Jurkat, Clone E6-1 (cell line): ENCODE measurements around the gene TMEM266. TPM values are rescaled to one million over a fixed set of nuclear protein-coding genes. Genes with fewer than 3 reads are reported as not detected.
A peak's percentile ranks its signal among the peaks of the same experiment; 100 is the strongest.
"Not testable (repeated sequence)": the region's sequence is repeated elsewhere in the genome, so short reads cannot be mapped to it uniquely, and the experiment has no call there.

Experiments
- DNase-seq: peaks from one replicate; pipeline ENCODE4 v3.0.0-alpha.2; 2011; ENCODE audit warnings: low read depth, low spot score
- H3K4me3 ChIP-seq: 2 replicates; pipeline ENCODE4 v1.5.1; 2011; ENCODE audit warnings: mild to moderate bottlenecking, low read length, control low read depth, moderate library complexity
- polyA plus RNA-seq: library from polyadenylated mRNA; unstranded; fragments of >200 nt; gene quantifications from one replicate; pipeline ENCODE4 v1.2.1, GENCODE V29; 2012; ENCODE audit warnings: missing spikeins; ENCODE audit not compliant: insufficient read length, insufficient read depth

The TMEM266 gene
- not detected for polyA plus RNA-seq

GRCh38 chr15:76059320-76060117 is at the start of gene TMEM266:
Gene TMEM266 (plus strand): TSS chr15:76059985. CDS start chr15:76134264, 74,279 bp downstream.
- H3K4me3 ChIP-seq, result peak within 1 kb of the TSS; percentile 45
- DNase-seq, result no peak

GRCh38 chr15:76010613-76011012 is 49.2 kb upstream of the TMEM266 start:
- H3K4me3 ChIP-seq, result no peak overlapping the region
- DNase-seq, result no peak

- no peak for DNase-seq
- H3K4me3 ChIP-seq, result no peak within 1 kb of the TSS
Observed at GRCh38 chr15:76011627-76012551, 47.9 kb upstream of the TMEM266 start, which contains the start of gene NRG4. Gene NRG4 (minus strand): TSS chr15:76012424. CDS start chr15:76011230, 1,194 bp downstream.

- DNase-seq, H3K4me3 ChIP-seq: not testable (repeated sequence)
Observed at GRCh38 chr15:76013470-76013869, 46.3 kb upstream of the TMEM266 start.

- DNase-seq, result no peak
- no peak overlapping the region for H3K4me3 ChIP-seq
Observed at GRCh38 chr15:76024021-76024768, 35.6 kb upstream of the TMEM266 start.

- no peak overlapping the region for H3K4me3 ChIP-seq
- DNase-seq, result no peak
Observed at GRCh38 chr15:76032046-76032445, 27.7 kb upstream of the TMEM266 start.

- DNase-seq, result no peak
- no peak overlapping the region for H3K4me3 ChIP-seq
Observed at GRCh38 chr15:76033438-76033837, 26.3 kb upstream of the TMEM266 start.

- no peak for DNase-seq
Observed at GRCh38 chr15:76034111-76034510, 25.7 kb upstream of the TMEM266 start.

GRCh38 chr15:76035593-76035992 is 24.2 kb upstream of the TMEM266 start:
- no peak for DNase-seq
- H3K4me3 ChIP-seq, result no peak overlapping the region

More at GRCh38 chr15:76034111-76034510, 25.7 kb upstream of the TMEM266 start:
- H3K4me3 ChIP-seq, result no peak overlapping the region

- no peak overlapping the region for H3K4me3 ChIP-seq
- DNase-seq, result no peak
Observed at GRCh38 chr15:76038512-76038911, 21.3 kb upstream of the TMEM266 start.

- DNase-seq, H3K4me3 ChIP-seq: not testable (repeated sequence)
Observed at GRCh38 chr15:76054201-76054600, 5.6 kb upstream of the TMEM266 start.

GRCh38 chr15:76056931-76057330 is 2.9 kb upstream of the TMEM266 start:
- no peak overlapping the region for H3K4me3 ChIP-seq
- no peak for DNase-seq

GRCh38 chr15:76057332-76058000 is 2.3 kb upstream of the TMEM266 start:
- H3K4me3 ChIP-seq, result no peak overlapping the region
- DNase-seq, result peak; percentile 46

GRCh38 chr15:76058714-76059319 is 968 bp upstream of the TMEM266 start:
- no peak for DNase-seq
- peak overlapping the region; percentile 45 for H3K4me3 ChIP-seq

- DNase-seq, result no peak
- H3K4me3 ChIP-seq, result peak overlapping the region; percentile 35
Observed at GRCh38 chr15:76060118-76060989, 569 bp downstream of the TMEM266 start.

GRCh38 chr15:76061700-76062099 is 1.9 kb downstream of the TMEM266 start:
- DNase-seq, result no peak
- H3K4me3 ChIP-seq, result no peak overlapping the region

- no peak overlapping the region for H3K4me3 ChIP-seq
- DNase-seq, result no peak
Observed at GRCh38 chr15:76062286-76062685, 2.5 kb downstream of the TMEM266 start.
